Neuronal stem cell (in vitro differentiated cells): ENCODE data around the gene DNAH2. TPM values are rescaled to one million over a fixed set of nuclear protein-coding genes. Genes with fewer than 3 reads are reported as not detected.

Source experiments
- DNase-seq: peaks from one replicate; pipeline ENCODE4 v3.0.0-alpha.2; 2013; ENCODE audit warnings: low spot score
- H2AFZ ChIP-seq: one replicate; pipeline ENCODE4 v1.6.1; 2013; ENCODE audit warnings: mild to moderate bottlenecking, low read length, inconsistent platforms
- H2AK5ac ChIP-seq: 2 replicates; pipeline ENCODE4 v1.6.1; 2013; ENCODE audit warnings: low read depth, mild to moderate bottlenecking, inconsistent platforms, low read length, moderate library complexity, mixed read lengths
- H2BK120ac ChIP-seq: 2 replicates; pipeline ENCODE4 v1.6.1; 2013; ENCODE audit warnings: low read depth, mild to moderate bottlenecking, inconsistent platforms, low read length, moderate library complexity, mixed read lengths
- H2BK12ac ChIP-seq: one replicate; pipeline ENCODE4 v1.6.1; 2013; ENCODE audit warnings: low read length, inconsistent platforms
- H2BK15ac ChIP-seq: 2 replicates; pipeline ENCODE4 v1.6.1; 2013; ENCODE audit warnings: mild to moderate bottlenecking, low read length, inconsistent platforms, mixed read lengths
- H2BK5ac ChIP-seq: one replicate; pipeline ENCODE4 v1.6.1; 2013; ENCODE audit warnings: inconsistent platforms, mild to moderate bottlenecking, low read length, moderate library complexity
- H3K14ac ChIP-seq: one replicate; pipeline ENCODE4 v1.6.1; 2013; ENCODE audit warnings: low read length, inconsistent platforms
- H3K18ac ChIP-seq: 2 replicates; pipeline ENCODE4 v1.6.1; 2013; ENCODE audit warnings: low read length, inconsistent platforms
- H3K23ac ChIP-seq: 2 replicates; pipeline ENCODE4 v1.6.1; 2013; ENCODE audit warnings: low read depth, mild to moderate bottlenecking, mixed read lengths, low read length, inconsistent platforms; ENCODE audit not compliant: poor library complexity
- H3K27ac ChIP-seq: replicated peaks from 3 replicates; pipeline ENCODE4 v1.5.1; 2013; ENCODE audit warnings: low read length, inconsistent platforms
- H3K27me3 ChIP-seq, 3 experiments: 2 replicates each; pipeline ENCODE4 v1.6.1; 2013; ENCODE audit warnings: low read length in 3 of 3, mild to moderate bottlenecking in 2 of 3, inconsistent platforms in 1 of 3, low read depth in 1 of 3, mixed read lengths in 1 of 3, moderate library complexity in 1 of 3; ENCODE audit not compliant: control insufficient read depth in 3 of 3, insufficient read depth in 3 of 3
- H3K36me3 ChIP-seq, 2 donors: replicated peaks in 1 of 2; 2 replicates each; pipeline ENCODE4 v1.6.1; 2013; ENCODE audit warnings: low read length in 2 of 2; ENCODE audit not compliant: control insufficient read depth in 2 of 2, insufficient read depth in 2 of 2
- H3K4ac ChIP-seq: 2 replicates; pipeline ENCODE4 v1.6.1; 2013; ENCODE audit warnings: inconsistent platforms, mild to moderate bottlenecking, low read length, moderate library complexity
- H3K4me1 ChIP-seq, 2 donors: 1 replicate in 1 of 2; 2 replicates in 1 of 2; pipeline ENCODE4 v1.6.1; 2013; ENCODE audit warnings: low read length in 2 of 2, low read depth in 1 of 2; ENCODE audit not compliant: control insufficient read depth in 2 of 2, insufficient read depth in 1 of 2
- H3K4me2 ChIP-seq: one replicate; pipeline ENCODE4 v1.6.1; 2013; ENCODE audit warnings: mild to moderate bottlenecking, low read length, inconsistent platforms; ENCODE audit not compliant: insufficient read depth, poor library complexity, severe bottlenecking
- H3K4me3 ChIP-seq, 2 donors: 2 replicates each; pipeline ENCODE4 v1.5.1; 2013; ENCODE audit warnings: low read length in 2 of 2, mild to moderate bottlenecking in 2 of 2, inconsistent platforms in 1 of 2, moderate library complexity in 1 of 2
- H3K79me1 ChIP-seq: one replicate; pipeline ENCODE4 v1.6.1; 2013; ENCODE audit warnings: low read depth, mild to moderate bottlenecking, inconsistent platforms, low read length, moderate library complexity
- H3K9ac ChIP-seq: one replicate; pipeline ENCODE4 v1.6.1; 2013; ENCODE audit warnings: mild to moderate bottlenecking, low read depth, low read length, inconsistent platforms; ENCODE audit not compliant: poor library complexity
- H3K9me3 ChIP-seq, 2 donors: replicated peaks in 1 of 2; 2 replicates each; pipeline versions ENCODE3 to v1.6.1; 2013; ENCODE audit warnings: low read length in 2 of 2, mild to moderate bottlenecking in 2 of 2, inconsistent platforms in 1 of 2, low read depth in 1 of 2, mixed read lengths in 1 of 2, moderate library complexity in 1 of 2; ENCODE audit not compliant: control insufficient read depth in 2 of 2, insufficient read depth in 1 of 2
- H4K8ac ChIP-seq: one replicate; pipeline ENCODE4 v1.6.1; 2013; ENCODE audit warnings: low read depth, mild to moderate bottlenecking, inconsistent platforms, low read length, moderate library complexity
- H4K91ac ChIP-seq: one replicate; pipeline ENCODE4 v1.6.1; 2013; ENCODE audit warnings: low read length, low read depth, mild to moderate bottlenecking, inconsistent platforms; ENCODE audit not compliant: poor library complexity
- WGBS, 2 donors: extraction: QIAGEN DNeasy Blood & Tissue Kit; methylation state at CpG; one replicate each; pipeline ENCODE4 v1.1.7; 2013; ENCODE audit warnings: missing lambda C conversion rate in 2 of 2, mixed read lengths in 1 of 2; ENCODE audit not compliant: insufficient read length in 2 of 2, insufficient replicate concordance in 1 of 2; ENCODE audit errors: extremely low coverage in 2 of 2; 5-methylcytosine and 5-hydroxymethylcytosine counted together
- polyA plus RNA-seq, 2 experiments: library from polyadenylated mRNA; stranded (reverse); fragments of 200-250 nt; gene quantifications; one replicate each; pipeline ENCODE4 v1.2.3, GENCODE V29; 2013

Gene DNAH2
- 0.77 TPM for polyA plus RNA-seq (2013, experiment 1 of 2)
- 0.61 TPM for polyA plus RNA-seq (2013, experiment 2 of 2)

- peak; percentile 97 for DNase-seq
- Histone ChIP-seq H3K9ac (peak within 1 kb of the TSS; percentile 88), H2BK120ac (no peak within 1 kb of the TSS), H3K23ac (peak within 1 kb of the TSS; percentile 18), H4K8ac (no peak within 1 kb of the TSS), H2AK5ac (peak within 1 kb of the TSS; percentile 93), H3K14ac (no peak within 1 kb of the TSS), H2BK15ac (peak within 1 kb of the TSS; percentile 38), H2AFZ (peak within 1 kb of the TSS; percentile 100), H3K4me1 (peaks cover 38 to 55% of the 10 kb centered on the region in 2 donors), H3K9me3 (peaks cover 0 to 1% of the 10 kb centered on the region in 2 donors), H2BK5ac (no peak within 1 kb of the TSS), H2BK12ac (no peak within 1 kb of the TSS), H3K27me3 (peaks cover 0 to 24% (median 2%) of the 10 kb centered on the region in 3 experiments), H3K27ac (peak within 1 kb of the TSS; percentile 87), H3K4ac (no peak within 1 kb of the TSS), H3K18ac (peak within 1 kb of the TSS; percentile 98), H3K36me3 (no peaks in the 10 kb centered on the region), H3K4me2 (peak within 1 kb of the TSS; percentile 82), H3K79me1 (no peaks in the 10 kb centered on the region), H3K4me3 (peak within 1 kb of the TSS; percentile 72 to 92), H4K91ac (no peak within 1 kb of the TSS)
- no CpG with 5 or more reads among the region's 64 CpGs for WGBS, 2 donors
Observed at GRCh38 chr17:7716901-7717755, at the start of gene DNAH2. DNAH2 (plus strand) TSS chr17:7717744; CDS start chr17:7719735, 1,991 bp downstream.

GRCh38 chr17:7668482-7668881 lies 49.1 kb upstream of the DNAH2 start:
- Histone ChIP-seq H3K9ac (no peak overlapping the region), H3K4me1 (no peaks in the 10 kb centered on the region), H2BK5ac (no peak overlapping the region), H3K9me3 (peaks cover 3 to 5% of the 10 kb centered on the region in 2 donors), H3K27ac (no peak overlapping the region), H3K4ac (no peak overlapping the region), H4K91ac (no peak overlapping the region), H3K23ac (peak overlapping the region; percentile 31), H2BK15ac (no peak overlapping the region), H2BK120ac (no peak overlapping the region), H4K8ac (no peak overlapping the region), H3K79me1 (no peaks in the 10 kb centered on the region), H3K4me2 (no peak overlapping the region), H2AK5ac (no peak overlapping the region), H2AFZ (no peak overlapping the region), H3K4me3 (no peak overlapping the region), H3K27me3 (no peaks in the 10 kb centered on the region), H3K36me3 (peaks cover 34 to 87% of the 10 kb centered on the region in 2 donors), H3K14ac (no peak overlapping the region), H3K18ac (no peak overlapping the region), H2BK12ac (no peak overlapping the region)
- WGBS, 2 donors, result no CpG with 5 or more reads among the region's 7 CpGs
- no peak for DNase-seq

- DNase-seq, result no peak
- H3K4ac ChIP-seq, result no peak overlapping the region
- H3K14ac ChIP-seq, result no peak overlapping the region
- no peak overlapping the region for H2BK5ac ChIP-seq
- no peak overlapping the region for H3K27ac ChIP-seq
- peaks cover 4% of the 10 kb centered on the region for H3K79me1 ChIP-seq
- no peak overlapping the region for H4K91ac ChIP-seq
- H2AFZ ChIP-seq, result no peak overlapping the region
- no peak overlapping the region for H3K9ac ChIP-seq
- H3K36me3 ChIP-seq, result peaks cover 46 to 94% of the 10 kb centered on the region in 2 donors
- H3K4me2 ChIP-seq, result no peak overlapping the region
- no peak overlapping the region for H3K18ac ChIP-seq
- WGBS, 2 donors, result no CpG with 5 or more reads among the region's 2 CpGs
- no peak overlapping the region for H4K8ac ChIP-seq
- H3K9me3 ChIP-seq, result peaks cover 16 to 29% of the 10 kb centered on the region in 2 donors
- peaks cover 0 to 8% of the 10 kb centered on the region in 2 donors for H3K4me1 ChIP-seq
- no peak overlapping the region for H2BK15ac ChIP-seq
- H2BK12ac ChIP-seq, result no peak overlapping the region
- H3K23ac ChIP-seq, result no peak overlapping the region
- no peak overlapping the region for H3K4me3 ChIP-seq
- no peak overlapping the region for H2AK5ac ChIP-seq
- H2BK120ac ChIP-seq, result no peak overlapping the region
- H3K27me3 ChIP-seq, result no peaks in the 10 kb centered on the region
Observed at GRCh38 chr17:7673239-7673638, 44.3 kb upstream of the DNAH2 start.

GRCh38 chr17:7674934-7675333 lies 42.6 kb upstream of the DNAH2 start:
- no CpG with 5 or more reads among the region's 14 CpGs for WGBS, 2 donors
- Histone ChIP-seq H3K14ac (no peak overlapping the region), H3K27ac (no peak overlapping the region), H3K27me3 (no peaks in the 10 kb centered on the region), H3K4ac (no peak overlapping the region), H3K9ac (no peak overlapping the region), H3K79me1 (peaks cover 6% of the 10 kb centered on the region), H2BK5ac (no peak overlapping the region), H3K9me3 (peaks cover 16 to 29% of the 10 kb centered on the region in 2 donors), H4K91ac (no peak overlapping the region), H3K4me3 (no peak overlapping the region), H2AFZ (no peak overlapping the region), H2AK5ac (no peak overlapping the region), H3K36me3 (peaks cover 35 to 84% of the 10 kb centered on the region in 2 donors), H2BK15ac (no peak overlapping the region), H3K4me2 (no peak overlapping the region), H2BK12ac (no peak overlapping the region), H2BK120ac (no peak overlapping the region), H3K4me1 (peaks cover 0 to 8% of the 10 kb centered on the region in 2 donors), H3K18ac (no peak overlapping the region), H4K8ac (no peak overlapping the region), H3K23ac (no peak overlapping the region)
- no peak for DNase-seq
